Measurements from ENCODE around the gene HHIPL1.

HHIPL1 gene

GRCh38 chr14:99627100-99627499 lies 17.8 kb upstream of the HHIPL1 start:
- Histone ChIP-seq H3K4me3 (no peak overlapping the region), H3K27ac (no peak overlapping the region), H3K9me3 (ENCODE audit: low read depth, low read length) (no peaks in the 10 kb centered on the region), H3K9ac (ENCODE audit: insufficient read length) (no peak overlapping the region), H3K36me3 (ENCODE audit: insufficient read depth, low read length) (no peaks in the 10 kb centered on the region)
- TF ChIP-seq FOXP2 (optimal IDR thresholded peaks at IDR 0.05; ENCODE audit: control extremely low read depth, extremely low read length, insufficient read depth), result no peak
- TF ChIP-seq EZH2 (IDR thresholded peaks at IDR 0.05), result no peak
- TF ChIP-seq POLR2AphosphoS5 (IDR thresholded peaks at IDR 0.05; ENCODE audit: borderline replicate concordance, low read depth, low read length), result no peak
- no peak for DNase-seq (ENCODE audit: low read depth, low spot score)

- Histone ChIP-seq H3K9me3 (ENCODE audit: low read depth, low read length) (no peaks in the 10 kb centered on the region), H3K9ac (ENCODE audit: insufficient read length) (no peak overlapping the region), H3K36me3 (ENCODE audit: insufficient read depth, low read length) (no peaks in the 10 kb centered on the region), H3K4me3 (no peak overlapping the region), H3K27ac (no peak overlapping the region)
- TF ChIP-seq EZH2 (IDR thresholded peaks at IDR 0.05) (no peak), FOXP2 (optimal IDR thresholded peaks at IDR 0.05; ENCODE audit: control extremely low read depth, extremely low read length, insufficient read depth) (no peak), POLR2AphosphoS5 (IDR thresholded peaks at IDR 0.05; ENCODE audit: borderline replicate concordance, low read depth, low read length) (no peak)
- no peak for DNase-seq (ENCODE audit: low read depth, low spot score)
These were observed 17.2 kb upstream of the HHIPL1 start for GRCh38 chr14:99627510-99628381.

- H3K27ac ChIP-seq, result no peak overlapping the region
- H3K9ac ChIP-seq (ENCODE audit: insufficient read length), result no peak overlapping the region
- H3K9me3 ChIP-seq (ENCODE audit: low read depth, low read length), result no peaks in the 10 kb centered on the region
- DNase-seq (ENCODE audit: low read depth, low spot score), result no peak
- no peak overlapping the region for H3K4me3 ChIP-seq
- TF ChIP-seq POLR2AphosphoS5 (IDR thresholded peaks at IDR 0.05; ENCODE audit: borderline replicate concordance, low read depth, low read length), result no peak
- peak; percentile 35 for TF ChIP-seq FOXP2 (optimal IDR thresholded peaks at IDR 0.05; ENCODE audit: control extremely low read depth, extremely low read length, insufficient read depth)
- no peak for TF ChIP-seq EZH2 (IDR thresholded peaks at IDR 0.05)
- no peaks in the 10 kb centered on the region for H3K36me3 ChIP-seq (ENCODE audit: insufficient read depth, low read length)
These were observed 15.9 kb upstream of the HHIPL1 start for GRCh38 chr14:99628887-99629618.

GRCh38 chr14:99630202-99630601 lies 14.7 kb upstream of the HHIPL1 start:
- TF ChIP-seq EZH2 (IDR thresholded peaks at IDR 0.05) (no peak), POLR2AphosphoS5 (IDR thresholded peaks at IDR 0.05; ENCODE audit: borderline replicate concordance, low read depth, low read length) (no peak), FOXP2 (optimal IDR thresholded peaks at IDR 0.05; ENCODE audit: control extremely low read depth, extremely low read length, insufficient read depth) (no peak)
- Histone ChIP-seq H3K9me3 (ENCODE audit: low read depth, low read length) (no peaks in the 10 kb centered on the region), H3K4me3 (no peak overlapping the region), H3K36me3 (ENCODE audit: insufficient read depth, low read length) (no peaks in the 10 kb centered on the region), H3K27ac (no peak overlapping the region), H3K9ac (ENCODE audit: insufficient read length) (no peak overlapping the region)
- DNase-seq (ENCODE audit: low read depth, low spot score), result no peak

- no peaks in the 10 kb centered on the region for H3K36me3 ChIP-seq (ENCODE audit: insufficient read depth, low read length)
- no peak overlapping the region for H3K4me3 ChIP-seq
- H3K27ac ChIP-seq, result no peak overlapping the region
- no peak for DNase-seq (ENCODE audit: low read depth, low spot score)
- TF ChIP-seq POLR2AphosphoS5 (IDR thresholded peaks at IDR 0.05; ENCODE audit: borderline replicate concordance, low read depth, low read length) (no peak), EZH2 (IDR thresholded peaks at IDR 0.05) (no peak), FOXP2 (optimal IDR thresholded peaks at IDR 0.05; ENCODE audit: control extremely low read depth, extremely low read length, insufficient read depth) (no peak)
- H3K9me3 ChIP-seq (ENCODE audit: low read depth, low read length), result no peaks in the 10 kb centered on the region
- H3K9ac ChIP-seq (ENCODE audit: insufficient read length), result no peak overlapping the region
These were observed 12.4 kb upstream of the HHIPL1 start for GRCh38 chr14:99632410-99633035.

- H3K36me3 ChIP-seq (ENCODE audit: insufficient read depth, low read length), result no peaks in the 10 kb centered on the region
- H3K9me3 ChIP-seq (ENCODE audit: low read depth, low read length), result no peaks in the 10 kb centered on the region
- no peak for TF ChIP-seq FOXP2 (optimal IDR thresholded peaks at IDR 0.05; ENCODE audit: control extremely low read depth, extremely low read length, insufficient read depth)
- no peak for TF ChIP-seq POLR2AphosphoS5 (IDR thresholded peaks at IDR 0.05; ENCODE audit: borderline replicate concordance, low read depth, low read length)
- no peak for TF ChIP-seq EZH2 (IDR thresholded peaks at IDR 0.05)
- H3K4me3 ChIP-seq, result no peak overlapping the region
- DNase-seq (ENCODE audit: low read depth, low spot score), result no peak
- H3K9ac ChIP-seq (ENCODE audit: insufficient read length), result no peak overlapping the region
- H3K27ac ChIP-seq, result no peak overlapping the region
These were observed 11.8 kb upstream of the HHIPL1 start for GRCh38 chr14:99633141-99633540.

GRCh38 chr14:99633918-99634317 lies 11.0 kb upstream of the HHIPL1 start:
- Histone ChIP-seq H3K27ac (no peak overlapping the region), H3K4me3 (0 out of 2 replicates have a peak overlapping the region, but pooled peaks have one; percentile 23), H3K9me3 (ENCODE audit: low read depth, low read length) (no peaks in the 10 kb centered on the region), H3K9ac (ENCODE audit: insufficient read length) (no peak overlapping the region), H3K36me3 (ENCODE audit: insufficient read depth, low read length) (no peaks in the 10 kb centered on the region)
- TF ChIP-seq FOXP2 (optimal IDR thresholded peaks at IDR 0.05; ENCODE audit: control extremely low read depth, extremely low read length, insufficient read depth), result no peak
- TF ChIP-seq POLR2AphosphoS5 (IDR thresholded peaks at IDR 0.05; ENCODE audit: borderline replicate concordance, low read depth, low read length), result no peak
- TF ChIP-seq EZH2 (IDR thresholded peaks at IDR 0.05), result no peak
- no peak for DNase-seq (ENCODE audit: low read depth, low spot score)

- Histone ChIP-seq H3K27ac (0 out of 2 replicates have a peak overlapping the region, but pooled peaks have one; percentile 31), H3K36me3 (ENCODE audit: insufficient read depth, low read length) (no peaks in the 10 kb centered on the region), H3K9ac (ENCODE audit: insufficient read length) (no peak overlapping the region), H3K9me3 (ENCODE audit: low read depth, low read length) (no peaks in the 10 kb centered on the region), H3K4me3 (no peak overlapping the region)
- TF ChIP-seq POLR2AphosphoS5 (IDR thresholded peaks at IDR 0.05; ENCODE audit: borderline replicate concordance, low read depth, low read length) (no peak), EZH2 (IDR thresholded peaks at IDR 0.05) (no peak), FOXP2 (optimal IDR thresholded peaks at IDR 0.05; ENCODE audit: control extremely low read depth, extremely low read length, insufficient read depth) (no peak)
- no peak for DNase-seq (ENCODE audit: low read depth, low spot score)
These were observed 10.5 kb upstream of the HHIPL1 start for GRCh38 chr14:99634443-99634842.
